OCI-LY7 (cell line): Measurements from ENCODE around the gene HASPIN. TPM values are rescaled to one million over a fixed set of nuclear protein-coding genes. Genes with fewer than 3 reads are reported as not detected.
"Not testable (repeated sequence)": the region's sequence is repeated elsewhere in the genome, so short reads cannot be mapped to it uniquely, and the experiment has no call there.

Experiments
- BruUV-seq: library from RNA; stranded (reverse); fragments of 400-500 nt; replicated peaks from 2 replicates; lab custom pipeline; 2021; lab: Mats Ljungman, UMichigan
- CTCF ChIA-PET: fragments of 300-600 bp; sonication (Branson Sonifier 250); formaldehyde crosslinking; loops from one replicate; lab custom pipeline; 2022; ENCODE audit warnings: antibody characterized with exemption; ENCODE audit not compliant: unreplicated experiment; lab: Charles Lee
- POLR2A ChIA-PET: fragments of 300-600 bp; sonication (Branson Sonifier 250); formaldehyde crosslinking; loops from one replicate; lab custom pipeline; 2022; ENCODE audit warnings: antibody characterized with exemption; lab: Charles Lee
- DNase-seq: peaks from one replicate; pipeline ENCODE4 v3.0.0-alpha.2; 2015; ENCODE audit warnings: low spot score
- H2AFZ ChIP-seq: fragments of 200-600 bp; sonication (generic), shearing (Covaris generic); 2 replicates; pipeline ENCODE4 v1.6.1; 2014; ENCODE audit warnings: mild to moderate bottlenecking, antibody characterized with exemption, low read length, moderate library complexity
- H3K27ac ChIP-seq: fragments of 200-600 bp; sonication (generic); 2 replicates; pipeline ENCODE4 v1.5.1; 2014; ENCODE audit warnings: mixed run types, low read depth, mild to moderate bottlenecking, moderate library complexity, low read length, inconsistent platforms; ENCODE audit not compliant: poor library complexity, severe bottlenecking
- H3K36me3 ChIP-seq: fragments of 200-600 bp; sonication (generic); 2 replicates; pipeline ENCODE4 v1.6.1; 2014; ENCODE audit warnings: mild to moderate bottlenecking, antibody characterized with exemption, low read length, moderate library complexity, mixed read lengths; ENCODE audit not compliant: insufficient read depth
- H3K4me1 ChIP-seq: fragments of 200-600 bp; sonication (generic); 2 replicates; pipeline ENCODE4 v1.5.1; 2014; ENCODE audit warnings: mild to moderate bottlenecking, low read length; ENCODE audit not compliant: insufficient read depth, poor library complexity, severe bottlenecking
- H3K4me2 ChIP-seq: fragments of 200-600 bp; sonication (generic); 2 replicates; pipeline ENCODE4 v1.6.1; 2014; ENCODE audit warnings: mild to moderate bottlenecking, low read length
- H3K4me3 ChIP-seq: fragments of 200-600 bp; sonication (generic); 2 replicates; pipeline ENCODE4 v1.5.1; 2014; ENCODE audit warnings: mild to moderate bottlenecking, low read depth, low read length; ENCODE audit not compliant: poor library complexity, severe bottlenecking
- H3K79me2 ChIP-seq: fragments of 200-600 bp; sonication (generic); 2 replicates; pipeline ENCODE4 v1.6.1; 2016; ENCODE audit warnings: low read depth, mild to moderate bottlenecking, low read length, moderate library complexity, mixed read lengths; ENCODE audit not compliant: insufficient read depth
- H3K9me2 ChIP-seq: fragments of 200-600 bp; sonication (generic); 2 replicates; pipeline ENCODE4 v1.6.1; 2016; ENCODE audit warnings: mild to moderate bottlenecking, low read length, mixed read lengths; ENCODE audit not compliant: insufficient read depth
- H3K9me3 ChIP-seq: fragments of 200-600 bp; sonication (generic); 2 replicates; pipeline ENCODE4 v1.6.1; 2014; ENCODE audit warnings: mild to moderate bottlenecking, mixed run types, low read length, mixed read lengths
- H4K20me1 ChIP-seq: fragments of 200-600 bp; sonication (generic); 2 replicates; pipeline ENCODE4 v1.6.1; 2014; ENCODE audit warnings: mild to moderate bottlenecking, antibody characterized with exemption, low read length, moderate library complexity, mixed read lengths; ENCODE audit not compliant: insufficient read depth
- EZH2phosphoT487 ChIP-seq: fragments of 200-600 bp; sonication (generic); IDR thresholded peaks from 2 replicates; pipeline ENCODE4 v1.6.1; 2018; ENCODE audit warnings: low read depth, borderline replicate concordance, mild to moderate bottlenecking, mixed run types, antibody characterized with exemption, low read length, moderate library complexity, mixed read lengths
- intact Hi-C: fragments of 100-400 bp; cut with micrococcal nuclease; formaldehyde crosslinking; loops from one replicate; pipeline ENCODE4 v1.10.0; 2022; ENCODE audit not compliant: unreplicated experiment
- total RNA-seq, 2 experiments: library from RNA; depleted of rRNA in 1 of 2; stranded (reverse); fragments of >200 nt in 1 of 2; shearing (Covaris generic) in 1 of 2; gene quantifications; 2 replicates each; pipeline ENCODE4 v1.2.3, GENCODE V29; 2014 to 2022
- TF ChIP-seq, protein P1 (sequence below): fragments of 200-600 bp; sonication (generic); conservative IDR thresholded peaks from 2 replicates; pipeline ENCODE4 v1.5.1; 2014; ENCODE audit warnings: mild to moderate bottlenecking, antibody characterized with exemption, low read length, moderate library complexity, mixed read lengths

The HASPIN gene
- total RNA-seq, 2 experiments from 2014 or later: 66.2 to 88.6 TPM

DNA sequence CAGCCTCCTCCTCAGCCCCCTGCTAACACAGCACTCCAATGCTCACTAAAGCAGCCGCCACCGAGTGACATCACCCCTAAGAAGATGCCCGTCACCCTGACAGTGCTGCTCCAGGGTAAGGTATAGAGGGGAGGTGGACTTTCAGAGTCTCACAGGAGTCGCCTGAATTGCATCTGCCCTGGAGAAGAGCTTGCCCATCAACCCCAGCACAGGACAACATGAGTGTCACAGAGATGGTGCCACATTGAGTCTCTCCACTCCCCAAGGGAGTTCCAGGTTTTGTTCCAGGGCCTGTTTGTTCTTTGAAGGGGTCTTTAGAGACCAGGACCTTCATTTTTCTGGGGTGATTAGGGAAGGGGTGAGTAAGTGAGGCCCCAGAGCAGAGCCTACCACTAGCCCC, 25.6 kb upstream of the HASPIN start:
- Histone ChIP-seq H3K4me3 (no peak overlapping the region), H2AFZ (no peak overlapping the region), H3K9me2 (no peaks in the 10 kb centered on the region), H3K4me1 (peaks cover 15% of the 10 kb centered on the region), H3K27ac (no peak overlapping the region), H4K20me1 (no peaks in the 10 kb centered on the region), H3K79me2 (peaks cover 27% of the 10 kb centered on the region), H3K4me2 (no peak overlapping the region), H3K9me3 (peaks cover 13% of the 10 kb centered on the region; the same call in 1 of the 2 replicates), H3K36me3 (peaks cover 38% of the 10 kb centered on the region)
- ChIA-PET POLR2A (interaction anchor here (1.5 kb wide), 1 partner anchor 13 kb away, joined by 4 read pairs; no protein-coding TSS in a partner anchor), CTCF (no interaction called here)
- TF ChIP-seq EZH2phosphoT487: no peak
- TF ChIP-seq, protein P1, sequence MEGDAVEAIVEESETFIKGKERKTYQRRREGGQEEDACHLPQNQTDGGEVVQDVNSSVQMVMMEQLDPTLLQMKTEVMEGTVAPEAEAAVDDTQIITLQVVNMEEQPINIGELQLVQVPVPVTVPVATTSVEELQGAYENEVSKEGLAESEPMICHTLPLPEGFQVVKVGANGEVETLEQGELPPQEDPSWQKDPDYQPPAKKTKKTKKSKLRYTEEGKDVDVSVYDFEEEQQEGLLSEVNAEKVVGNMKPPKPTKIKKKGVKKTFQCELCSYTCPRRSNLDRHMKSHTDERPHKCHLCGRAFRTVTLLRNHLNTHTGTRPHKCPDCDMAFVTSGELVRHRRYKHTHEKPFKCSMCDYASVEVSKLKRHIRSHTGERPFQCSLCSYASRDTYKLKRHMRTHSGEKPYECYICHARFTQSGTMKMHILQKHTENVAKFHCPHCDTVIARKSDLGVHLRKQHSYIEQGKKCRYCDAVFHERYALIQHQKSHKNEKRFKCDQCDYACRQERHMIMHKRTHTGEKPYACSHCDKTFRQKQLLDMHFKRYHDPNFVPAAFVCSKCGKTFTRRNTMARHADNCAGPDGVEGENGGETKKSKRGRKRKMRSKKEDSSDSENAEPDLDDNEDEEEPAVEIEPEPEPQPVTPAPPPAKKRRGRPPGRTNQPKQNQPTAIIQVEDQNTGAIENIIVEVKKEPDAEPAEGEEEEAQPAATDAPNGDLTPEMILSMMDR: no peak
- intact Hi-C loops: no loop called here
- DNase-seq: no peak
- BruUV-seq: no TSS peak

DNA sequence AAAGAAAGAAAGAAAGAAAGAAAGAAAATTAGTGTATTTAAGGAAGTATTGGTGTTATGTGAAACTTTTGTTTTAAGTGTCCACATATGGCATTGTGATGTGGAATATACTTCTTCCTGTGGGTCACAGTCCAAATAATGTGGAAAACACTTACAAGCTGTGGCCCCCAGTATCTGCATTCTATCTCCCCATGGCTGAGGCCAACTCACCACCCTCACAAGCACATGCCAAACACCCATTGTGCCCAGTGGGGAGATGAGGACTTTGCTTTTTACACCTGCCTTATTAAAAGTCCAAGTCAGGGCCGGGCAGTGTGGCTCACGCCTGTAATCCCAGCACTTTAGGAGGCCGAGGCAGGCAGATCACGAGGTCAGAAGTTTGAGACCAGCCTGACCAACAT, 23.8 kb upstream of the HASPIN start:
- Histone ChIP-seq H3K27ac (no peak overlapping the region), H3K79me2 (peaks cover 9% of the 10 kb centered on the region), H3K9me2 (no peaks in the 10 kb centered on the region), H3K4me2 (no peak overlapping the region), H3K4me1 (peaks cover 12% of the 10 kb centered on the region), H3K9me3 (peaks cover 13% of the 10 kb centered on the region; the same call in 1 of the 2 replicates), H3K36me3 (peaks cover 30% of the 10 kb centered on the region), H3K4me3 (no peak overlapping the region), H2AFZ (no peak overlapping the region), H4K20me1 (no peaks in the 10 kb centered on the region)
- intact Hi-C loops: no loop called here
- no TSS peak for BruUV-seq
- no peak for DNase-seq
- no peak for TF ChIP-seq EZH2phosphoT487
- TF ChIP-seq, protein P1: no peak
- ChIA-PET POLR2A (no interaction called here), CTCF (no interaction called here)

DNA sequence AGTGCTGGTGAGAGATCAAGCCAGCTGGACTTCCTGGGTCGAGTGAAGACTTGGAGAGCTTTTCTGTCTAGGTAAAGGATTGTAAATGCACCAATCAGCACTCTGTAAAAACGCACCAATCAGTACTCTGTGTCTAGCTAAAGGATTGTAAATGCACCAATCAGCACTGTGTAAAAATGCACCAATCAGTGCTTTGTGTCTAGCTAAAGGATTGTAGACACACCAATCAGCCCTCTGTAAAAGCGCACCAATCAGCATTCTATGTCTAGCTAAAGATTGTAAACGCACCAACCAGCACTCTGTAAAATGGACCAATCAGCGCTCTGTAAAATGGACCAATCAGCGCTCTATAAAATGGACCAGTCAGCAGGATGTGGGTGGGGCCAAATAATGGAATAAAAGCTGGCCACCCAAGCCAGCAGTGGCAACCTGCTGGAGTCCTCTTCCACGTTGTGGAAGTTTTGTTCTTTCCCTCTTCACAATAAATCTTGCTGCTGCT, 21.6 kb upstream of the HASPIN start:
- Histone ChIP-seq H3K36me3 (peaks cover 29% of the 10 kb centered on the region), H3K9me3 (peaks cover 13% of the 10 kb centered on the region; the same call in 1 of the 2 replicates)
- H3K9me2 ChIP-seq, H2AFZ ChIP-seq, H4K20me1 ChIP-seq, BruUV-seq, H3K4me1 ChIP-seq, H3K4me2 ChIP-seq, H3K79me2 ChIP-seq, H3K27ac ChIP-seq, H3K4me3 ChIP-seq, intact Hi-C loops, CTCF ChIA-PET: not testable (repeated sequence)
- POLR2A ChIA-PET: interaction anchor here (0.8 kb wide), 1 partner anchor 9 kb away, joined by 4 read pairs; no protein-coding TSS in a partner anchor
- peak; percentile 34 for DNase-seq
